Measurements from ENCODE around the gene OSBPL10. TPM values are rescaled to one million over a fixed set of nuclear protein-coding genes. Genes with fewer than 3 reads are reported as not detected.

Gene OSBPL10
- total RNA-seq, 1 donor: 29.0 TPM

- Histone ChIP-seq H3K4me2 (ENCODE audit: insufficient read depth, low read length) (no peak overlapping the region), H3K27ac (ENCODE audit: low read depth, low read length) (no peak overlapping the region)
These were observed 18.3 kb downstream of the OSBPL10 start for GRCh38 chr3:31962801-31963205.

GRCh38 chr3:31960793-31961431, 20.1 kb downstream of the OSBPL10 start:
- Histone ChIP-seq H3K4me2 (ENCODE audit: insufficient read depth, low read length) (peak overlapping the region; percentile 82), H4K20me1 (ENCODE audit: insufficient read depth, low read length) (no peaks in the 10 kb centered on the region), H2AFZ (ENCODE audit: low read length) (peak overlapping the region; percentile 69), H3K4me3 (ENCODE audit: insufficient read depth, low read length) (peak overlapping the region; percentile 60), H3K4me1 (ENCODE audit: insufficient read depth, low read length) (peaks cover 23% of the 10 kb centered on the region), H3K36me3 (ENCODE audit: insufficient read depth, low read length) (no peaks in the 10 kb centered on the region), H3K9me3 (ENCODE audit: low read depth, low read length) (peaks cover 1% of the 10 kb centered on the region), H3K27ac (ENCODE audit: low read depth, low read length) (peak overlapping the region; percentile 6), H3K27me3 (ENCODE audit: insufficient read depth, low read length) (no peaks in the 10 kb centered on the region), H3K79me2 (ENCODE audit: insufficient read depth, low read length) (peaks cover 8% of the 10 kb centered on the region)
- no peak for DNase-seq (ENCODE audit: insufficient read length, low spot score, missing footprints)
- no peak for TF ChIP-seq CTCF (IDR thresholded peaks at IDR 0.05; ENCODE audit: extremely low read depth, low read depth, low read length)

More at GRCh38 chr3:31962801-31963205, 18.3 kb downstream of the OSBPL10 start:
- Histone ChIP-seq H3K36me3 (ENCODE audit: insufficient read depth, low read length) (no peaks in the 10 kb centered on the region), H3K4me1 (ENCODE audit: insufficient read depth, low read length) (peaks cover 28% of the 10 kb centered on the region), H3K79me2 (ENCODE audit: insufficient read depth, low read length) (peaks cover 8% of the 10 kb centered on the region), H2AFZ (ENCODE audit: low read length) (no peak overlapping the region), H3K4me3 (ENCODE audit: insufficient read depth, low read length) (no peak overlapping the region), H3K9me3 (ENCODE audit: low read depth, low read length) (no peaks in the 10 kb centered on the region), H4K20me1 (ENCODE audit: insufficient read depth, low read length) (no peaks in the 10 kb centered on the region), H3K27me3 (ENCODE audit: insufficient read depth, low read length) (no peaks in the 10 kb centered on the region)
- no peak for TF ChIP-seq CTCF (IDR thresholded peaks at IDR 0.05; ENCODE audit: extremely low read depth, low read depth, low read length)
- no peak for DNase-seq (ENCODE audit: insufficient read length, low spot score, missing footprints)

DNA sequence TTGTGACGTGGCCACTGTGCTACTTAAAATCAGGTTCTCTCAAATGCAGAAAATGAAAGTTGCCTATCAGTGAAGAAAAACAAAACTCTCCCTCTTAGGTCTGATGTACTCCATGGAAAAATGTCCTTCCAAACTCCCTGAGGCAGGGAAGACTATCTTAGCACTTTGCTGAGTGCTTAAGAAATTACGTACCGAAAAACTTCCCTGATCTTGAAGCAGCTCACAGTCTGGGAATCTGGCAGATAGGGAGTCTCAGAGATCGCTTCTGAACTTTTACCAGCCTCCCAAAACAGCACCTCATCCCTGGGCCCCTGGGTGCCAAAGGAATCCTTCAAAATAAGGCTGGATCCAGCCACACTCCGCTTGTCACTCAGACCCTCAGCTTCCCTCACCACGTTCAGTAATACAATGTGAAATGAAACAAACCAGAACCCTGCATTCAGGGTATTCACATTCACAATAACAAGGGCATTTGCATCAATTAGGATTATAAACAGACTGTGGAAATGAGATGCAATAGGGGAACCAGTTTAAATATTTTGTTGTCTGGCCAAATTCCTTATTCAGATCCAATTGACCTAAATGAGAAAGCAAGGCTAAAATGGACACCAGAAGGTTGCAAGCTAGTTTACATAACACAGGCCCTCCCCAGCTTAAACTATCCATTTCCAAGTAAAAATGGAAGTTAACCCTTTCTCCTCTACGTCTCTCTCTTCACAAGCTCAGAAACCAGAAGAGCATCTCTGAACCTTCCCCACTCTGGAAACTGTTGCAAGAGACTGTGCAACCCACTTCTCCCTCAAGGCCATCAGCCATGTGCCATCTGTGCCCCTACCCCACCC, 20.9 kb downstream of the OSBPL10 start:
- DNase-seq (ENCODE audit: insufficient read length, low spot score, missing footprints): no peak
- Histone ChIP-seq H3K79me2 (ENCODE audit: insufficient read depth, low read length) (peaks cover 8% of the 10 kb centered on the region), H3K4me3 (ENCODE audit: insufficient read depth, low read length) (peak overlapping the region; percentile 60), H3K4me2 (ENCODE audit: insufficient read depth, low read length) (peak overlapping the region; percentile 82), H3K9me3 (ENCODE audit: low read depth, low read length) (peaks cover 9% of the 10 kb centered on the region), H3K27me3 (ENCODE audit: insufficient read depth, low read length) (no peaks in the 10 kb centered on the region), H3K36me3 (ENCODE audit: insufficient read depth, low read length) (no peaks in the 10 kb centered on the region), H2AFZ (ENCODE audit: low read length) (peak overlapping the region; percentile 69), H3K4me1 (ENCODE audit: insufficient read depth, low read length) (peaks cover 23% of the 10 kb centered on the region), H4K20me1 (ENCODE audit: insufficient read depth, low read length) (no peaks in the 10 kb centered on the region), H3K27ac (ENCODE audit: low read depth, low read length) (peak overlapping the region; percentile 52)
- TF ChIP-seq CTCF (IDR thresholded peaks at IDR 0.05; ENCODE audit: extremely low read depth, low read depth, low read length): no peak

GRCh38 chr3:31959251-31959650, 21.8 kb downstream of the OSBPL10 start:
- TF ChIP-seq CTCF (IDR thresholded peaks at IDR 0.05; ENCODE audit: extremely low read depth, low read depth, low read length): no peak

More at GRCh38 chr3:31959251-31959650, 21.8 kb downstream of the OSBPL10 start:
- H4K20me1 ChIP-seq (ENCODE audit: insufficient read depth, low read length): no peaks in the 10 kb centered on the region
- DNase-seq (ENCODE audit: insufficient read length, low spot score, missing footprints): no peak
- H3K9me3 ChIP-seq (ENCODE audit: low read depth, low read length): peaks cover 9% of the 10 kb centered on the region
- peaks cover 7% of the 10 kb centered on the region for H3K79me2 ChIP-seq (ENCODE audit: insufficient read depth, low read length)
- peaks cover 23% of the 10 kb centered on the region for H3K4me1 ChIP-seq (ENCODE audit: insufficient read depth, low read length)
- H3K4me2 ChIP-seq (ENCODE audit: insufficient read depth, low read length): peak overlapping the region; percentile 82
- peak overlapping the region; percentile 52 for H3K27ac ChIP-seq (ENCODE audit: low read depth, low read length)
- H3K36me3 ChIP-seq (ENCODE audit: insufficient read depth, low read length): no peaks in the 10 kb centered on the region
- peak overlapping the region; percentile 60 for H3K4me3 ChIP-seq (ENCODE audit: insufficient read depth, low read length)
- H2AFZ ChIP-seq (ENCODE audit: low read length): no peak overlapping the region
- H3K27me3 ChIP-seq (ENCODE audit: insufficient read depth, low read length): no peaks in the 10 kb centered on the region
